Measurements from ENCODE around the gene CDHR5. TPM values are rescaled to one million over a fixed set of nuclear protein-coding genes. Genes with fewer than 3 reads are reported as not detected.

Gene CDHR5
- total RNA-seq, 1 donor from 2014 or later: not detected

GRCh38 chr11:601573-602245 is 23.0 kb downstream of the CDHR5 start:
- Histone ChIP-seq H3K27ac (replicated peaks) (no peak overlapping the region), H3K36me3 (peaks cover 100% of the 10 kb centered on the region), H3K9me3 (replicated peaks) (no peaks in the 10 kb centered on the region), H3K4me1 (peaks cover 11% of the 10 kb centered on the region), H3K4me3 (no peak overlapping the region), H3K27me3 (ENCODE audit: low read depth) (no peaks in the 10 kb centered on the region)
- no peak for DNase-seq
- TF ChIP-seq CTCF (IDR thresholded peaks at IDR 0.05; ENCODE audit: borderline replicate concordance): no peak
- intact Hi-C loops (cut with micrococcal nuclease): no loop called here

GRCh38 chr11:598005-598680 is 26.6 kb downstream of the CDHR5 start:
- Histone ChIP-seq H3K9me3 (replicated peaks) (no peaks in the 10 kb centered on the region), H3K27ac (replicated peaks) (no peak overlapping the region), H3K4me3 (no peak overlapping the region), H3K4me1 (no peaks in the 10 kb centered on the region), H3K36me3 (peaks cover 100% of the 10 kb centered on the region), H3K27me3 (ENCODE audit: low read depth) (no peaks in the 10 kb centered on the region)
- no peak for TF ChIP-seq CTCF (IDR thresholded peaks at IDR 0.05; ENCODE audit: borderline replicate concordance)
- intact Hi-C loops (cut with micrococcal nuclease): no loop called here
- DNase-seq: no peak

- no peak for TF ChIP-seq CTCF (IDR thresholded peaks at IDR 0.05; ENCODE audit: borderline replicate concordance)
- H3K27me3 ChIP-seq (ENCODE audit: low read depth): no peaks in the 10 kb centered on the region
- no peak overlapping the region for H3K27ac ChIP-seq (replicated peaks)
- intact Hi-C loops (cut with micrococcal nuclease): no loop called here
- H3K4me1 ChIP-seq: no peaks in the 10 kb centered on the region
- H3K36me3 ChIP-seq: peaks cover 100% of the 10 kb centered on the region
- DNase-seq: no peak
- H3K4me3 ChIP-seq: no peak overlapping the region
- H3K9me3 ChIP-seq (replicated peaks): no peaks in the 10 kb centered on the region
Measured at GRCh38 chr11:597166-597725, 27.5 kb downstream of the CDHR5 start.

GRCh38 chr11:596374-596773 is 28.4 kb downstream of the CDHR5 start:
- TF ChIP-seq CTCF (IDR thresholded peaks at IDR 0.05; ENCODE audit: borderline replicate concordance): no peak
- no peak overlapping the region for H3K4me3 ChIP-seq
- no peak for DNase-seq
- no peaks in the 10 kb centered on the region for H3K27me3 ChIP-seq (ENCODE audit: low read depth)
- H3K9me3 ChIP-seq (replicated peaks): no peaks in the 10 kb centered on the region
- H3K4me1 ChIP-seq: no peaks in the 10 kb centered on the region
- intact Hi-C loops (cut with micrococcal nuclease): no loop called here
- no peak overlapping the region for H3K27ac ChIP-seq (replicated peaks)
- peaks cover 98% of the 10 kb centered on the region for H3K36me3 ChIP-seq

GRCh38 chr11:595400-595799 is 29.4 kb downstream of the CDHR5 start:
- DNase-seq: no peak
- Histone ChIP-seq H3K27ac (replicated peaks) (no peak overlapping the region), H3K4me1 (no peaks in the 10 kb centered on the region), H3K4me3 (no peak overlapping the region), H3K36me3 (peaks cover 98% of the 10 kb centered on the region), H3K9me3 (replicated peaks) (no peaks in the 10 kb centered on the region), H3K27me3 (ENCODE audit: low read depth) (no peaks in the 10 kb centered on the region)
- intact Hi-C loops (cut with micrococcal nuclease): no loop called here
- no peak for TF ChIP-seq CTCF (IDR thresholded peaks at IDR 0.05; ENCODE audit: borderline replicate concordance)

Measured in left ventricle myocardium inferior (tissue), 1 donor.